Caco-2 (cell line): ENCODE measurements around the gene GALNT14. TPM values are rescaled to one million over a fixed set of nuclear protein-coding genes. Genes with fewer than 3 reads are reported as not detected.

Source experiments
- BruUV-seq: library from RNA; stranded (reverse); fragments of 400-500 nt; replicated peaks from 2 replicates; lab custom pipeline; 2021; lab: Mats Ljungman, UMichigan
- CTCF ChIA-PET: fragments of 300-600 bp; sonication (Branson Sonifier 250); formaldehyde crosslinking; loops from one replicate; lab custom pipeline; 2022; ENCODE audit warnings: antibody characterized with exemption; lab: Charles Lee
- POLR2A ChIA-PET: fragments of 300-600 bp; sonication (Branson Sonifier 250); formaldehyde crosslinking; loops from one replicate; lab custom pipeline; 2022; ENCODE audit warnings: antibody characterized with exemption; lab: Charles Lee
- DNase-seq, 2 experiments: peaks; one replicate each; pipeline versions ENCODE4 v3.0.0 to v3.0.0-alpha.2; 2020 to 2022
- H3K27me3 ChIP-seq: replicated peaks from 2 replicates; pipeline ENCODE4 v1.6.0; 2011; ENCODE audit warnings: low read length; ENCODE audit not compliant: control insufficient read depth, insufficient read depth
- H3K36me3 ChIP-seq: 2 replicates; pipeline ENCODE4 v1.5.1; 2011; ENCODE audit warnings: low read length; ENCODE audit not compliant: control insufficient read depth, insufficient read depth
- H3K4me1 ChIP-seq: fragments of 250-450 bp; sonication (Bioruptor Pico); 2 replicates; pipeline ENCODE4 v1.5.1; 2020; ENCODE audit warnings: mild to moderate bottlenecking
- H3K4me3 ChIP-seq: 2 replicates; pipeline ENCODE4 v1.5.1; 2011; ENCODE audit warnings: low read depth, mild to moderate bottlenecking, control low read depth, low read length
- H3K9me3 ChIP-seq: fragments of 250-450 bp; sonication (Bioruptor Pico); 2 replicates; pipeline ENCODE4 v1.5.1; 2020; ENCODE audit warnings: mild to moderate bottlenecking, moderate library complexity
- H3K27ac Mint-ChIP-seq: one replicate; pipeline ENCODE4 v1.8.0; 2022; ENCODE audit warnings: mixed read lengths; ENCODE audit not compliant: unreplicated experiment
- H3K27me3 Mint-ChIP-seq: one replicate; pipeline ENCODE4 v1.8.0; 2022; ENCODE audit warnings: mixed read lengths; ENCODE audit not compliant: insufficient read depth, unreplicated experiment
- H3K36me3 Mint-ChIP-seq: one replicate; pipeline ENCODE4 v1.8.0; 2022; ENCODE audit warnings: mild to moderate bottlenecking, mixed read lengths; ENCODE audit not compliant: insufficient read depth, unreplicated experiment
- H3K4me1 Mint-ChIP-seq: one replicate; pipeline ENCODE4 v1.8.0; 2022; ENCODE audit warnings: low read depth, mixed read lengths; ENCODE audit not compliant: unreplicated experiment
- H3K4me3 Mint-ChIP-seq: one replicate; pipeline ENCODE4 v1.8.0; 2022; ENCODE audit warnings: mild to moderate bottlenecking, moderate library complexity, mixed read lengths; ENCODE audit not compliant: unreplicated experiment
- H3K9me3 Mint-ChIP-seq: one replicate; pipeline ENCODE4 v1.8.0; 2022; ENCODE audit warnings: mixed read lengths; ENCODE audit not compliant: unreplicated experiment
- CTCF ChIP-seq, 2 experiments: fragments of 200-600 bp in 1 of 2; IDR thresholded peaks; 1 replicate in 1 of 2; 2 replicates in 1 of 2; pipeline versions ENCODE4 v1.5.1 to v1.8.0; 2011 to 2022; ENCODE audit warnings: antibody characterized with exemption in 1 of 2, control low read depth in 1 of 2, inconsistent platforms in 1 of 2, low read depth in 1 of 2, low read length in 1 of 2, mild to moderate bottlenecking in 1 of 2, moderate library complexity in 1 of 2; ENCODE audit not compliant: insufficient read depth in 1 of 2, severe bottlenecking in 1 of 2, unreplicated experiment in 1 of 2
- intact Hi-C: fragments of 100-400 bp; cut with micrococcal nuclease; formaldehyde crosslinking; loops from one replicate; pipeline ENCODE4 v1.10.0; 2022; ENCODE audit not compliant: unreplicated experiment
- total RNA-seq: library from RNA; stranded (reverse); gene quantifications from 2 replicates; pipeline ENCODE4 v1.2.3, GENCODE V29; 2022

Gene GALNT14
- total RNA-seq, 1 experiment from 2014 or later: not detected

GRCh38 chr2:31141443-31142085 is 3.3 kb upstream of the GALNT14 start:
- POLR2A ChIA-PET: no interaction called here
- no peak for TF ChIP-seq CTCF (IDR thresholded peaks at IDR 0.05; ENCODE audit: insufficient read depth in 1 of 2, low read depth in 1 of 2, low read length in 1 of 2, severe bottlenecking in 1 of 2, unreplicated experiment in 1 of 2)
- peaks cover 27% of the 10 kb centered on the region for H3K27me3 Mint-ChIP-seq

DNA sequence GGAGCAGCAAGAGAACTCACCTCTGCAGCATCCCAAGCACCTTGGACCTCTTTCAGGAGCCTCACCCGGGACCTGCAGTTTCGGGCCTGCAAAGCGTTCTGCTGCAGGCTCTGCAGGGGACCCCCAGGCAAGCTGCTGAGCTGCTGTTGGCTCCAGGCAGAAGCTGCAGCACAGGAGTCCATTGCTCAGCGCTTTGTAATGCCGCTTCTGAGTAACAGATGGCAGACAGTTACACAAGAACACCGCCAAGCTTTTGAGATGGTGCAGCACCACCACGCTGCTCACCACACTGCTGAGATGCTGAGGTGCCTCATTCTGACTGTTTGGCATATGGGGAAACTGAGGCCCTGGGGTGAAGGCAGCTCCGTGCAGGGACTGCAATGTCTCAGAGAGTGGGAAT is 1.9 kb upstream of the GALNT14 start:
- no peaks in the 10 kb centered on the region for H3K36me3 Mint-ChIP-seq
- DNase-seq: no peak
- no peaks in the 10 kb centered on the region for H3K9me3 Mint-ChIP-seq
- Histone ChIP-seq H3K36me3 (no peaks in the 10 kb centered on the region), H3K27me3 (peaks cover 4% of the 10 kb centered on the region), H3K4me1 (no peaks in the 10 kb centered on the region), H3K9me3 (no peaks in the 10 kb centered on the region), H3K4me3 (no peak overlapping the region)
- no peak overlapping the region for H3K27ac Mint-ChIP-seq
- intact Hi-C loops: no loop called here
- ChIA-PET POLR2A (no interaction called here), CTCF (no interaction called here)
- H3K4me1 Mint-ChIP-seq: no peaks in the 10 kb centered on the region
- no peak for TF ChIP-seq CTCF (IDR thresholded peaks at IDR 0.05; ENCODE audit: insufficient read depth in 1 of 2, low read depth in 1 of 2, low read length in 1 of 2, severe bottlenecking in 1 of 2, unreplicated experiment in 1 of 2)
- H3K27me3 Mint-ChIP-seq: peaks cover 29% of the 10 kb centered on the region
- BruUV-seq: no TSS peak
- no peak overlapping the region for H3K4me3 Mint-ChIP-seq

More at GRCh38 chr2:31141443-31142085, 3.3 kb upstream of the GALNT14 start:
- Mint-ChIP-seq H3K27ac (no peak overlapping the region), H3K9me3 (no peaks in the 10 kb centered on the region), H3K36me3 (no peaks in the 10 kb centered on the region), H3K4me3 (no peak overlapping the region), H3K4me1 (no peaks in the 10 kb centered on the region)
- intact Hi-C loops: no loop called here
- Histone ChIP-seq H3K9me3 (no peaks in the 10 kb centered on the region), H3K36me3 (no peaks in the 10 kb centered on the region), H3K4me1 (no peaks in the 10 kb centered on the region), H3K27me3 (peaks cover 4% of the 10 kb centered on the region), H3K4me3 (no peak overlapping the region)
- DNase-seq: no peak
- CTCF ChIA-PET: no interaction called here
- no TSS peak for BruUV-seq

GRCh38 chr2:31139671-31140070 is 1.4 kb upstream of the GALNT14 start:
- Mint-ChIP-seq H3K9me3 (no peaks in the 10 kb centered on the region), H3K27ac (no peak overlapping the region), H3K36me3 (no peaks in the 10 kb centered on the region), H3K27me3 (peaks cover 32% of the 10 kb centered on the region), H3K4me1 (no peaks in the 10 kb centered on the region), H3K4me3 (no peak overlapping the region)
- no peak for DNase-seq
- H3K4me1 ChIP-seq: no peaks in the 10 kb centered on the region
- CTCF ChIA-PET: no interaction called here
- BruUV-seq: no TSS peak
- intact Hi-C loops: no loop called here
- TF ChIP-seq CTCF (IDR thresholded peaks at IDR 0.05; ENCODE audit: insufficient read depth in 1 of 2, low read depth in 1 of 2, low read length in 1 of 2, severe bottlenecking in 1 of 2, unreplicated experiment in 1 of 2): no peak
- no peaks in the 10 kb centered on the region for H3K36me3 ChIP-seq
- H3K9me3 ChIP-seq: no peaks in the 10 kb centered on the region
- POLR2A ChIA-PET: no interaction called here
- peaks cover 4% of the 10 kb centered on the region for H3K27me3 ChIP-seq
- H3K4me3 ChIP-seq: no peak overlapping the region
